A673 (cell line): ENCODE results near the gene FNBP1L.

ENCODE experiments used
- CTCF ChIP-seq: fragments of 300-800, 200-600 bp; sonication (generic); conservative IDR thresholded peaks from 2 replicates; pipeline ENCODE4 v1.5.1; 2017; ENCODE audit warnings: low read depth, mild to moderate bottlenecking, antibody characterized with exemption, low read length, moderate library complexity, mixed read lengths
- EZH2 ChIP-seq: fragments of 200-600 bp; sonication (generic); IDR thresholded peaks from 2 replicates; pipeline ENCODE4 v1.6.1; 2017; ENCODE audit warnings: borderline replicate concordance, low read depth, mild to moderate bottlenecking, mixed read lengths, antibody characterized with exemption, low read length; ENCODE audit not compliant: poor library complexity, severe bottlenecking

DNA sequence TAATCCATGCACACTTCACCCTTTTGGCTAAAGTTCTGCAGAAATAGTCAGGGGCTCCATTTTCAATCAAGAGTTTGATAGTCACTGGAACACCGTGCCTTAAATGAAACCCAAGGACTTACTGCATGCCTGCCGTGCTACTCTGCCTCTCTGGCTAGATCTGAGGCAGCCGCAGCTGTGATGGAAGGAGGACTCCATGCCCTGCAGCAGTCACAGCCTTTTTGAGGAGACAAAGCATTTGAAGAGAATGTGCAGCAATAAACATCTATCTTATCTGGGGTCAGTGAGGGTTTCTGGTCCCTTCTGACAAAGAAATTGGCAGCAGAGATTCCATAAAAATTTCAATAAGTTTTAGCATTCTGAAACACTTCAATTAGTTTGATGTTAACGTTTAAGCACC lies 155.7 kb downstream of the FNBP1L start:
- TF ChIP-seq CTCF: no peak
- TF ChIP-seq EZH2: no peak
